HCT116 (cell line): ENCODE measurements around the gene ALLC. TPM values are rescaled to one million over a fixed set of nuclear protein-coding genes. Genes with fewer than 3 reads are reported as not detected.

Experiments used
- ATAC-seq: fragments of 200-7000 bp; cut with Tn5 transposase; 2 replicates; pipeline ENCODE4 v1.9.1; 2020; ENCODE audit warnings: mild to moderate bottlenecking, moderate library complexity
- BruUV-seq: library from RNA; stranded (reverse); fragments of 400-500 nt; replicated peaks from 2 replicates; lab custom pipeline; 2021; lab: Mats Ljungman, UMichigan
- CTCF ChIA-PET: fragments of 300-600 bp; sonication (Branson Sonifier 250); formaldehyde crosslinking; loops from one replicate; lab custom pipeline; 2021; ENCODE audit warnings: antibody characterized with exemption; lab: Charles Lee
- POLR2A ChIA-PET: fragments of 300-600, 350-600 bp; sonication (Branson Sonifier 250); formaldehyde crosslinking; loops from one replicate; lab custom pipeline; 2021; ENCODE audit warnings: antibody characterized with exemption; lab: Charles Lee
- RAD21 ChIA-PET, 2 experiments: fragments of 300-600 bp; sonication (Branson Sonifier 250); formaldehyde crosslinking; loops; one replicate each; lab custom pipeline; 2023; ENCODE audit warnings: low total read pairs in 2 of 2; ENCODE audit not compliant: uncharacterized antibody in 2 of 2, unreplicated experiment in 2 of 2, low non-redundant PET in 1 of 2; lab: Charles Lee
- DNase-seq: peaks from one replicate; pipeline ENCODE4 v3.0.0-alpha.2; 2010; ENCODE audit warnings: low read depth, low spot score
- H2AFZ ChIP-seq: fragments of 200-600 bp; shearing (Covaris generic), sonication (generic); 2 replicates; pipeline ENCODE4 v1.6.1; 2017; ENCODE audit warnings: low read depth, mixed run types, mixed read lengths, antibody characterized with exemption, low read length; ENCODE audit not compliant: poor library complexity, severe bottlenecking
- H3K27ac ChIP-seq: 2 replicates; pipeline ENCODE4 v1.5.1; 2012; ENCODE audit warnings: low read depth, low read length
- H3K27me3 ChIP-seq: fragments of 200-600 bp; sonication (generic); 2 replicates; pipeline ENCODE4 v1.6.1; 2016; ENCODE audit warnings: mixed run types, low read length, mixed read lengths; ENCODE audit not compliant: insufficient read depth
- H3K36me3 ChIP-seq, 2 experiments: fragments of 200-500 bp in 1 of 2; fragments of 200-600 bp in 1 of 2; sonication (Bioruptor generic) in 1 of 2; sonication (generic) in 1 of 2; 2 replicates each; pipeline versions ENCODE4 v1.5.1 to v1.6.1; 2014 to 2016; ENCODE audit warnings: low read length in 2 of 2, inconsistent platforms in 1 of 2, mixed read lengths in 1 of 2, mixed run types in 1 of 2; ENCODE audit not compliant: insufficient read depth in 2 of 2, control insufficient read depth in 1 of 2
- H3K4me1 ChIP-seq, 2 experiments: fragments of 200-600 bp in 1 of 2; sonication (generic) in 1 of 2; 2 replicates each; pipeline versions ENCODE4 v1.5.1 to v1.6.1; 2012 to 2017; ENCODE audit warnings: low read length in 2 of 2, inconsistent platforms in 1 of 2, mild to moderate bottlenecking in 1 of 2, mixed read lengths in 1 of 2, mixed run types in 1 of 2, moderate library complexity in 1 of 2; ENCODE audit not compliant: insufficient read depth in 2 of 2, control insufficient read depth in 1 of 2
- H3K4me2 ChIP-seq: fragments of 200-600 bp; sonication (generic); 2 replicates; pipeline ENCODE4 v1.6.1; 2017; ENCODE audit warnings: mixed run types, low read length, mixed read lengths
- H3K4me3 ChIP-seq, 2 experiments: fragments of 200-600 bp in 1 of 2; sonication (generic) in 1 of 2; replicated peaks in 1 of 2; 2 replicates each; pipeline ENCODE4 v1.5.1; 2011 to 2016; ENCODE audit warnings: low read length in 2 of 2, control low read depth in 1 of 2, low read depth in 1 of 2, mild to moderate bottlenecking in 1 of 2, mixed read lengths in 1 of 2, mixed run types in 1 of 2
- H3K79me2 ChIP-seq: fragments of 200-600 bp; sonication (generic); 2 replicates; pipeline ENCODE4 v1.6.1; 2017; ENCODE audit warnings: mild to moderate bottlenecking, mixed run types, low read length, moderate library complexity, mixed read lengths; ENCODE audit not compliant: insufficient read depth
- H3K9ac ChIP-seq: fragments of 200-600 bp; sonication (generic); 2 replicates; pipeline ENCODE4 v1.6.1; 2016; ENCODE audit warnings: low read length, mixed read lengths
- H3K9me2 ChIP-seq: fragments of 200-600 bp; sonication (generic), shearing (Covaris generic); 2 replicates; pipeline ENCODE4 v1.6.1; 2017; ENCODE audit warnings: mixed run types, mild to moderate bottlenecking, moderate library complexity; ENCODE audit not compliant: insufficient read depth
- H3K9me3 ChIP-seq, 2 experiments: fragments of 200-500 bp in 1 of 2; fragments of 200-600 bp in 1 of 2; sonication (Bioruptor generic) in 1 of 2; sonication (generic) in 1 of 2; 2 replicates each; pipeline ENCODE4 v1.6.1; 2014 to 2017; ENCODE audit warnings: low read length in 2 of 2, mixed read lengths in 2 of 2, inconsistent platforms in 1 of 2, low read depth in 1 of 2, mild to moderate bottlenecking in 1 of 2, mixed run types in 1 of 2, moderate library complexity in 1 of 2; ENCODE audit not compliant: control insufficient read depth in 1 of 2, insufficient read depth in 1 of 2
- H4K20me1 ChIP-seq: fragments of 200-600 bp; sonication (generic), shearing (Covaris generic); 2 replicates; pipeline ENCODE4 v1.6.1; 2017; ENCODE audit warnings: mixed run types, mild to moderate bottlenecking, moderate library complexity; ENCODE audit not compliant: insufficient read depth
- CBX3 ChIP-seq: IDR thresholded peaks from 2 replicates; pipeline ENCODE4 v1.6.1; 2012; ENCODE audit warnings: low read depth
- CEBPB ChIP-seq: IDR thresholded peaks from 2 replicates; pipeline ENCODE4 v1.6.1; 2012; ENCODE audit warnings: low read depth
- ELF1 ChIP-seq: IDR thresholded peaks from 2 replicates; pipeline ENCODE4 v1.6.1; 2012; ENCODE audit warnings: low read depth, borderline replicate concordance
- EZH2phosphoT487 ChIP-seq: fragments of 200-600 bp; IDR thresholded peaks from 2 replicates; pipeline ENCODE4 v1.6.1; 2018; ENCODE audit warnings: antibody characterized with exemption, borderline replicate concordance
- FOSL1 ChIP-seq: IDR thresholded peaks from 2 replicates; pipeline ENCODE4 v1.6.1; 2012; ENCODE audit warnings: low read depth
- JUND ChIP-seq: IDR thresholded peaks from 2 replicates; pipeline ENCODE4 v1.6.1; 2012
- POLR2A ChIP-seq: IDR thresholded peaks from 2 replicates; pipeline ENCODE4 v1.7.0; 2011; ENCODE audit warnings: borderline replicate concordance; ENCODE audit not compliant: insufficient read depth, insufficient read length; ENCODE audit errors: extremely low read depth
- POLR2AphosphoS5 ChIP-seq: IDR thresholded peaks from 2 replicates; pipeline ENCODE4 v1.6.1; 2011; ENCODE audit warnings: mild to moderate bottlenecking, low read depth, low read length, moderate library complexity
- RAD21 ChIP-seq: IDR thresholded peaks from 2 replicates; pipeline ENCODE4 v1.6.1; 2012; ENCODE audit warnings: low read depth, mild to moderate bottlenecking
- SRF ChIP-seq: IDR thresholded peaks from 2 replicates; pipeline ENCODE4 v1.6.1; 2012; ENCODE audit warnings: low read depth
- YY1 ChIP-seq: IDR thresholded peaks from 2 replicates; pipeline ENCODE4 v1.6.1; 2011; ENCODE audit warnings: low read length, low read depth, moderate library complexity, mild to moderate bottlenecking; ENCODE audit not compliant: insufficient replicate concordance; ENCODE audit errors: extremely low read depth
- ZFX ChIP-seq: fragments of 450-650 bp; IDR thresholded peaks from 2 replicates; pipeline ENCODE4 v1.6.1; 2017
- ZNF274 ChIP-seq: fragments of 200-500 bp; sonication (Bioruptor generic); IDR thresholded peaks from 2 replicates; pipeline ENCODE4 v1.6.1; 2014; ENCODE audit warnings: mild to moderate bottlenecking, low read depth, low read length, inconsistent platforms
- intact Hi-C: fragments of 100-400 bp; cut with micrococcal nuclease; formaldehyde crosslinking; loops from 2 replicates; pipeline ENCODE4 v1.10.0; 2022
- total RNA-seq: library from RNA; stranded (reverse); gene quantifications from one replicate; pipeline ENCODE4 v1.2.1, GENCODE V29; 2021; ENCODE audit not compliant: unreplicated experiment
- TF ChIP-seq, protein P1 (sequence below): IDR thresholded peaks from 2 replicates; pipeline ENCODE4 v1.6.1; 2012
- TF ChIP-seq, protein P2 (sequence below), 3 experiments: fragments of 200-600 bp in 1 of 3; sonication (generic) in 1 of 3; IDR thresholded peaks in 2 of 3; conservative IDR thresholded peaks in 1 of 3; 2 replicates each; pipeline ENCODE4 v1.5.1; 2012 to 2017; ENCODE audit warnings: low read depth in 2 of 3, low read length in 2 of 3, antibody characterized with exemption in 1 of 3, borderline replicate concordance in 1 of 3, control low read depth in 1 of 3, mild to moderate bottlenecking in 1 of 3, mixed read lengths in 1 of 3, mixed run types in 1 of 3, moderate library complexity in 1 of 3; ENCODE audit not compliant: insufficient read depth in 1 of 3
- TF ChIP-seq, protein P3 (sequence below): IDR thresholded peaks from 2 replicates; pipeline ENCODE4 v1.6.1; 2011; ENCODE audit warnings: mild to moderate bottlenecking, low read length, moderate library complexity; ENCODE audit not compliant: insufficient replicate concordance; ENCODE audit errors: extremely low read depth

Gene ALLC
- total RNA-seq, 1 experiment from 2014 or later, result not detected

DNA sequence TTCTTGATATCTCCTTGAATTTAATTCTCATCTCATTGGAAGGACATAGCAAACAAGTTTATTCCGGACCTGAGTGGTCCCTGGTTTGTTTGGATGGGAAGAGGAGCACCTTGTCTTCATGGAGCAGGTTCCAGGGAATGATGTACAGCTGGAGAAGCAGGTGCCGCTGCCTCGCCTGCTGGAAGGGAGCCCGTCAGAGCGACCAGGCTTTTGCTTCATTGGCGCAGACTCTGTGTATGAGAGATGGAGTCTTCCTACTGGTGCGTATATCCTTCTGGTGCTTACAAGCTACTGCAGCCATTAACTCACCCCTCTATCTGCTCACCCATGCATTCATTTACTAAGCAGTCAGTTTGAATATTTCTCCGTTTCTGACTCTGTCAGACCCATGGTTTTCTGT is 11.6 kb upstream of the ALLC start:
- BruUV-seq, result no TSS peak
- no peaks in the 10 kb centered on the region for H4K20me1 ChIP-seq
- H3K4me2 ChIP-seq, result no peak overlapping the region
- H3K27ac ChIP-seq, result no peak overlapping the region
- no peaks in the 10 kb centered on the region for H3K27me3 ChIP-seq
- TF ChIP-seq RAD21, result no peak
- TF ChIP-seq, protein P1, sequence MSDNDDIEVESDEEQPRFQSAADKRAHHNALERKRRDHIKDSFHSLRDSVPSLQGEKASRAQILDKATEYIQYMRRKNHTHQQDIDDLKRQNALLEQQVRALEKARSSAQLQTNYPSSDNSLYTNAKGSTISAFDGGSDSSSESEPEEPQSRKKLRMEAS, result no peak
- TF ChIP-seq, all 23 proteins: peak for 0
- ATAC-seq (no peak), DNase-seq (no peak)
- no peaks in the 10 kb centered on the region for H3K79me2 ChIP-seq
- no peak overlapping the region for H3K9ac ChIP-seq
- no peaks in the 10 kb centered on the region for H3K9me2 ChIP-seq
- POLR2A ChIA-PET, result no interaction called here
- no peak overlapping the region for H3K4me3 ChIP-seq
- H3K36me3 ChIP-seq, result no peaks in the 10 kb centered on the region
- RAD21 ChIA-PET, result no interaction called here
- CTCF ChIA-PET, result interaction anchor here (1.1 kb wide), 1 partner anchor 223 kb away, joined by 3 read pairs; no protein-coding TSS in a partner anchor
- intact Hi-C loops, result no loop called here
- H3K4me1 ChIP-seq, result peaks cover 0 to 5% of the 10 kb centered on the region in 2 experiments; a peak in 2 of 4 replicates
- no peak overlapping the region for H2AFZ ChIP-seq
- H3K9me3 ChIP-seq, result no peaks in the 10 kb centered on the region

DNA sequence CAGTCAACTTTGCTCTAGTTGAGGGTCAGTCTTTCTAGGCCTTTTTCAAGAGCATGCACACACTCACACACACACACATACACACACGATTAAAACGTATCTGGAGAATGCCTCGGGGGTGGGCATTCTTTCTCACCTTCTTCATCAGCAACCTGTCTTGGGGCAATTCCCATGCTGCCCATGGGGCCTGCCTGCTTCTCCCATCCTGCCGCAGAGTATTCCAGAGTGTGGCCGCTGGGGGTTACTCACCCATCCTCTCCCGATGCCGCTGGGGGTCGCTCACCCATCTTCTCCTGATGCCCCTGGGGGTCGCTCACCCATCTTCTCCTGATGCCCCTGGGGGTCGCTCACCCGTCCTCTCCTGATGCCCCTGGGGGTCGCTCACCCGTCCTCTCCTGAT is 10.8 kb upstream of the ALLC start:
- POLR2A ChIA-PET, result no interaction called here
- no peaks in the 10 kb centered on the region for H3K27me3 ChIP-seq
- BruUV-seq, result no TSS peak
- H3K79me2 ChIP-seq, result no peaks in the 10 kb centered on the region
- no peak overlapping the region for H3K9ac ChIP-seq
- CTCF ChIA-PET, result no interaction called here
- H3K4me3 ChIP-seq, result no peak overlapping the region
- peaks cover 0 to 5% of the 10 kb centered on the region in 2 experiments; a peak in 2 of 4 replicates for H3K4me1 ChIP-seq
- RAD21 ChIA-PET, result no interaction called here
- DNase-seq (no peak), ATAC-seq (no peak)
- H3K36me3 ChIP-seq, result no peaks in the 10 kb centered on the region
- H4K20me1 ChIP-seq, result no peaks in the 10 kb centered on the region
- H3K4me2 ChIP-seq, result no peak overlapping the region
- intact Hi-C loops, result no loop called here
- no peaks in the 10 kb centered on the region for H3K9me2 ChIP-seq
- H2AFZ ChIP-seq, result no peak overlapping the region
- no peak overlapping the region for H3K27ac ChIP-seq
- H3K9me3 ChIP-seq, result no peaks in the 10 kb centered on the region
- TF ChIP-seq, protein P2, sequence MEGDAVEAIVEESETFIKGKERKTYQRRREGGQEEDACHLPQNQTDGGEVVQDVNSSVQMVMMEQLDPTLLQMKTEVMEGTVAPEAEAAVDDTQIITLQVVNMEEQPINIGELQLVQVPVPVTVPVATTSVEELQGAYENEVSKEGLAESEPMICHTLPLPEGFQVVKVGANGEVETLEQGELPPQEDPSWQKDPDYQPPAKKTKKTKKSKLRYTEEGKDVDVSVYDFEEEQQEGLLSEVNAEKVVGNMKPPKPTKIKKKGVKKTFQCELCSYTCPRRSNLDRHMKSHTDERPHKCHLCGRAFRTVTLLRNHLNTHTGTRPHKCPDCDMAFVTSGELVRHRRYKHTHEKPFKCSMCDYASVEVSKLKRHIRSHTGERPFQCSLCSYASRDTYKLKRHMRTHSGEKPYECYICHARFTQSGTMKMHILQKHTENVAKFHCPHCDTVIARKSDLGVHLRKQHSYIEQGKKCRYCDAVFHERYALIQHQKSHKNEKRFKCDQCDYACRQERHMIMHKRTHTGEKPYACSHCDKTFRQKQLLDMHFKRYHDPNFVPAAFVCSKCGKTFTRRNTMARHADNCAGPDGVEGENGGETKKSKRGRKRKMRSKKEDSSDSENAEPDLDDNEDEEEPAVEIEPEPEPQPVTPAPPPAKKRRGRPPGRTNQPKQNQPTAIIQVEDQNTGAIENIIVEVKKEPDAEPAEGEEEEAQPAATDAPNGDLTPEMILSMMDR (IDR thresholded peaks at IDR 0.05 in 2 of 3, conservative IDR thresholded peaks at IDR 0.05 in 1 of 3; ENCODE audit: borderline replicate concordance in 1 of 3, insufficient read depth in 1 of 3, low read depth in 2 of 3, low read length in 2 of 3), result no peak
- TF ChIP-seq YY1, result no peak
- TF ChIP-seq CEBPB, result no peak
- TF ChIP-seq, protein P3, sequence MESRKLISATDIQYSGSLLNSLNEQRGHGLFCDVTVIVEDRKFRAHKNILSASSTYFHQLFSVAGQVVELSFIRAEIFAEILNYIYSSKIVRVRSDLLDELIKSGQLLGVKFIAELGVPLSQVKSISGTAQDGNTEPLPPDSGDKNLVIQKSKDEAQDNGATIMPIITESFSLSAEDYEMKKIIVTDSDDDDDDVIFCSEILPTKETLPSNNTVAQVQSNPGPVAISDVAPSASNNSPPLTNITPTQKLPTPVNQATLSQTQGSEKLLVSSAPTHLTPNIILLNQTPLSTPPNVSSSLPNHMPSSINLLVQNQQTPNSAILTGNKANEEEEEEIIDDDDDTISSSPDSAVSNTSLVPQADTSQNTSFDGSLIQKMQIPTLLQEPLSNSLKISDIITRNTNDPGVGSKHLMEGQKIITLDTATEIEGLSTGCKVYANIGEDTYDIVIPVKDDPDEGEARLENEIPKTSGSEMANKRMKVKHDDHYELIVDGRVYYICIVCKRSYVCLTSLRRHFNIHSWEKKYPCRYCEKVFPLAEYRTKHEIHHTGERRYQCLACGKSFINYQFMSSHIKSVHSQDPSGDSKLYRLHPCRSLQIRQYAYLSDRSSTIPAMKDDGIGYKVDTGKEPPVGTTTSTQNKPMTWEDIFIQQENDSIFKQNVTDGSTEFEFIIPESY, result no peak
- no peak for TF ChIP-seq JUND
- TF ChIP-seq EZH2phosphoT487, result no peak
- no peak for TF ChIP-seq SRF
- no peak for TF ChIP-seq RAD21
- no peak for TF ChIP-seq POLR2A
- no peak for TF ChIP-seq ZFX
- no peak for TF ChIP-seq ELF1
- TF ChIP-seq FOSL1, result no peak
- TF ChIP-seq CBX3, result no peak
- TF ChIP-seq ZNF274, result no peak
- TF ChIP-seq POLR2AphosphoS5, result no peak
